Suprapubic skin (tissue), 3 donors: Measurements from ENCODE around the gene SACM1L.

Source experiments
- CTCF ChIP-seq, 2 donors: fragments of 200-600 bp in 1 of 2; fragments of 450-650 bp in 1 of 2; sonication (generic) in 1 of 2; IDR thresholded peaks; one replicate each; pipeline ENCODE4 v1.5.1; 2016 to 2019; ENCODE audit warnings: antibody characterized with exemption in 2 of 2, mild to moderate bottlenecking in 1 of 2, moderate library complexity in 1 of 2
- POLR2A ChIP-seq, 2 donors: fragments of 450-650 bp; IDR thresholded peaks; one replicate each; pipeline ENCODE4 v1.6.1; 2017; ENCODE audit warnings: antibody characterized with exemption in 2 of 2, mild to moderate bottlenecking in 2 of 2, moderate library complexity in 2 of 2

GRCh38 chr3:45787551-45787950 lies 98.4 kb downstream of the SACM1L start:
- TF ChIP-seq POLR2A (IDR thresholded peaks at IDR 0.05) (no peak), CTCF (IDR thresholded peaks at IDR 0.05) (no peak)
